ENCODE data around the gene CADPS. TPM values are rescaled to one million over a fixed set of nuclear protein-coding genes. Genes with fewer than 3 reads are reported as not detected.

Gene CADPS
- polyA plus RNA-seq, 1 of the 3 experiments (the other 2 are of a cell fraction): 5.8 TPM

GRCh38 chr3:62839748-62840147 is 35.5 kb downstream of the CADPS start:
- Histone ChIP-seq H3K4me1 (ENCODE audit: control insufficient read depth in 1 of 2, insufficient read depth in 2 of 2, low read depth in 1 of 2, low read length in 1 of 2) (no peaks in the 10 kb centered on the region; a peak in 1 of 4 replicates), H3K4me2 (no peak overlapping the region), H3K79me2 (ENCODE audit: insufficient read depth) (no peaks in the 10 kb centered on the region), H3K36me3 (replicated peaks in 1 of 2; ENCODE audit: control insufficient read depth in 1 of 2, insufficient read depth in 2 of 2, low read length in 1 of 2) (no peaks in the 10 kb centered on the region), H3K9me3 (no peaks in the 10 kb centered on the region), H3K9me2 (no peaks in the 10 kb centered on the region), H3K27me3 (ENCODE audit: insufficient read depth) (no peaks in the 10 kb centered on the region), H2AFZ (ENCODE audit: low read depth) (no peak overlapping the region), H3K27ac (ENCODE audit: low read depth in 2 of 2, low read length in 1 of 2) (no peak overlapping the region), H3K9ac (no peak overlapping the region), H3F3A (replicated peaks; ENCODE audit: insufficient read depth) (no peaks in the 10 kb centered on the region), H3K4me3 (ENCODE audit: low read depth in 2 of 2, low read length in 1 of 2) (no peak overlapping the region), H4K20me1 (ENCODE audit: insufficient read depth) (no peaks in the 10 kb centered on the region)
- WGBS (ENCODE audit: low lambda C conversion rate): 67% methylated on average over 1 of the region's 1 CpG
- CTCF ChIA-PET: interaction anchor here (1.4 kb wide), 1 partner anchor 173 kb away, joined by 3 read pairs; no protein-coding TSS in a partner anchor
- DNase-seq: no peak
- POLR2A ChIA-PET: no interaction called here
- TF ChIP-seq FOSL2 (IDR thresholded peaks at IDR 0.05; ENCODE audit: borderline replicate concordance, low read depth) (no peak), USF2 (IDR thresholded peaks at IDR 0.05; ENCODE audit: borderline replicate concordance, low read depth, low read length) (no peak), EZH2phosphoT487 (IDR thresholded peaks at IDR 0.05; ENCODE audit: borderline replicate concordance, low read depth) (no peak), JUND (IDR thresholded peaks at IDR 0.05) (no peak), RXRA (IDR thresholded peaks at IDR 0.05; ENCODE audit: borderline replicate concordance, low read depth) (no peak)
- TF ChIP-seq, protein P1, sequence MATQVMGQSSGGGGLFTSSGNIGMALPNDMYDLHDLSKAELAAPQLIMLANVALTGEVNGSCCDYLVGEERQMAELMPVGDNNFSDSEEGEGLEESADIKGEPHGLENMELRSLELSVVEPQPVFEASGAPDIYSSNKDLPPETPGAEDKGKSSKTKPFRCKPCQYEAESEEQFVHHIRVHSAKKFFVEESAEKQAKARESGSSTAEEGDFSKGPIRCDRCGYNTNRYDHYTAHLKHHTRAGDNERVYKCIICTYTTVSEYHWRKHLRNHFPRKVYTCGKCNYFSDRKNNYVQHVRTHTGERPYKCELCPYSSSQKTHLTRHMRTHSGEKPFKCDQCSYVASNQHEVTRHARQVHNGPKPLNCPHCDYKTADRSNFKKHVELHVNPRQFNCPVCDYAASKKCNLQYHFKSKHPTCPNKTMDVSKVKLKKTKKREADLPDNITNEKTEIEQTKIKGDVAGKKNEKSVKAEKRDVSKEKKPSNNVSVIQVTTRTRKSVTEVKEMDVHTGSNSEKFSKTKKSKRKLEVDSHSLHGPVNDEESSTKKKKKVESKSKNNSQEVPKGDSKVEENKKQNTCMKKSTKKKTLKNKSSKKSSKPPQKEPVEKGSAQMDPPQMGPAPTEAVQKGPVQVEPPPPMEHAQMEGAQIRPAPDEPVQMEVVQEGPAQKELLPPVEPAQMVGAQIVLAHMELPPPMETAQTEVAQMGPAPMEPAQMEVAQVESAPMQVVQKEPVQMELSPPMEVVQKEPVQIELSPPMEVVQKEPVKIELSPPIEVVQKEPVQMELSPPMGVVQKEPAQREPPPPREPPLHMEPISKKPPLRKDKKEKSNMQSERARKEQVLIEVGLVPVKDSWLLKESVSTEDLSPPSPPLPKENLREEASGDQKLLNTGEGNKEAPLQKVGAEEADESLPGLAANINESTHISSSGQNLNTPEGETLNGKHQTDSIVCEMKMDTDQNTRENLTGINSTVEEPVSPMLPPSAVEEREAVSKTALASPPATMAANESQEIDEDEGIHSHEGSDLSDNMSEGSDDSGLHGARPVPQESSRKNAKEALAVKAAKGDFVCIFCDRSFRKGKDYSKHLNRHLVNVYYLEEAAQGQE (IDR thresholded peaks at IDR 0.05; ENCODE audit: low read depth, low read length): no peak

DNA sequence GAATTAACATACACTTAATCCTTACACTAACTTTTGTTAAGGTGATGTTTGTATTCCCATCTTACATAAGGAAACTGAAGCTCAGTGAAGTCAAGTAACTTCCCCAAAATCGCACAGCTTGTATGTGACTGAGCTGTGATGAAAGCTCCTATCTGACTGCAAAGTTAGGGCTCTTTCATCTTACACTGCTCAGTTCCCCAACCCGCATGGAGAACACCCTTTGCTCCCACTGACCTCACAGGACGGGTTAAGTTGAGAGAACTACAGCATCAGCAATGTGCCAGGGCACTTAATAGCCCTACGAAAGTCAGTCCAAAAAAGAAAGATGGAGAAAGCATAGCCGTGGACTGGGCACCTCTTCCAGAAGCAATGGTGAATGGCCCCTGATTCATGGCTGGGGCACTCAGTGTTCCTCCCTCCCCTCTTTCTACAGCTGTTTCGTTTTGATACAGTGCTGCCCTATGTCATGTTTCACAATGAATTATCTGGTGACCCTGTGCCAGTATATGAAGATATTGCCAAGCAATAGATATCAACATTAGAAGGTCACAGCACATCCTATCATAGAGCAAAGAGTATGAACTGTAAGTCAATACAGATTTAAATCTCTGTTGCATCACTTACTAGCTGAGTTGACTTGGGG is 38.0 kb downstream of the CADPS start:
- H3K9ac ChIP-seq: no peak overlapping the region
- TF ChIP-seq GABPA (IDR thresholded peaks at IDR 0.05; ENCODE audit: low read depth): no peak
- TF ChIP-seq, protein P2, sequence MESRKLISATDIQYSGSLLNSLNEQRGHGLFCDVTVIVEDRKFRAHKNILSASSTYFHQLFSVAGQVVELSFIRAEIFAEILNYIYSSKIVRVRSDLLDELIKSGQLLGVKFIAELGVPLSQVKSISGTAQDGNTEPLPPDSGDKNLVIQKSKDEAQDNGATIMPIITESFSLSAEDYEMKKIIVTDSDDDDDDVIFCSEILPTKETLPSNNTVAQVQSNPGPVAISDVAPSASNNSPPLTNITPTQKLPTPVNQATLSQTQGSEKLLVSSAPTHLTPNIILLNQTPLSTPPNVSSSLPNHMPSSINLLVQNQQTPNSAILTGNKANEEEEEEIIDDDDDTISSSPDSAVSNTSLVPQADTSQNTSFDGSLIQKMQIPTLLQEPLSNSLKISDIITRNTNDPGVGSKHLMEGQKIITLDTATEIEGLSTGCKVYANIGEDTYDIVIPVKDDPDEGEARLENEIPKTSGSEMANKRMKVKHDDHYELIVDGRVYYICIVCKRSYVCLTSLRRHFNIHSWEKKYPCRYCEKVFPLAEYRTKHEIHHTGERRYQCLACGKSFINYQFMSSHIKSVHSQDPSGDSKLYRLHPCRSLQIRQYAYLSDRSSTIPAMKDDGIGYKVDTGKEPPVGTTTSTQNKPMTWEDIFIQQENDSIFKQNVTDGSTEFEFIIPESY (IDR thresholded peaks at IDR 0.05; ENCODE audit: borderline replicate concordance, low read depth): no peak
- TF ChIP-seq TEAD4 (IDR thresholded peaks at IDR 0.05; ENCODE audit: borderline replicate concordance, insufficient read depth): no peak
- TF ChIP-seq FOXM1 (IDR thresholded peaks at IDR 0.05; ENCODE audit: low read depth): no peak
- no peak for TF ChIP-seq SIN3A (IDR thresholded peaks at IDR 0.05; ENCODE audit: borderline replicate concordance, low read depth, low read length)
- TF ChIP-seq RCOR1 (IDR thresholded peaks at IDR 0.05; ENCODE audit: low read length): no peak
- TF ChIP-seq FOXJ3 (CRISPR knock-in tag; IDR thresholded peaks at IDR 0.05): no peak
- no peak for TF ChIP-seq ELF1 (IDR thresholded peaks at IDR 0.05)
- TF ChIP-seq MAX (IDR thresholded peaks at IDR 0.05; ENCODE audit: low read depth): no peak
- no peak for TF ChIP-seq EZH2phosphoT487 (IDR thresholded peaks at IDR 0.05; ENCODE audit: borderline replicate concordance, low read depth)
- no peak for TF ChIP-seq FOSL2 (IDR thresholded peaks at IDR 0.05; ENCODE audit: borderline replicate concordance, low read depth)
- no peak for TF ChIP-seq RXRA (IDR thresholded peaks at IDR 0.05; ENCODE audit: borderline replicate concordance, low read depth)
- TF ChIP-seq, protein P3, sequence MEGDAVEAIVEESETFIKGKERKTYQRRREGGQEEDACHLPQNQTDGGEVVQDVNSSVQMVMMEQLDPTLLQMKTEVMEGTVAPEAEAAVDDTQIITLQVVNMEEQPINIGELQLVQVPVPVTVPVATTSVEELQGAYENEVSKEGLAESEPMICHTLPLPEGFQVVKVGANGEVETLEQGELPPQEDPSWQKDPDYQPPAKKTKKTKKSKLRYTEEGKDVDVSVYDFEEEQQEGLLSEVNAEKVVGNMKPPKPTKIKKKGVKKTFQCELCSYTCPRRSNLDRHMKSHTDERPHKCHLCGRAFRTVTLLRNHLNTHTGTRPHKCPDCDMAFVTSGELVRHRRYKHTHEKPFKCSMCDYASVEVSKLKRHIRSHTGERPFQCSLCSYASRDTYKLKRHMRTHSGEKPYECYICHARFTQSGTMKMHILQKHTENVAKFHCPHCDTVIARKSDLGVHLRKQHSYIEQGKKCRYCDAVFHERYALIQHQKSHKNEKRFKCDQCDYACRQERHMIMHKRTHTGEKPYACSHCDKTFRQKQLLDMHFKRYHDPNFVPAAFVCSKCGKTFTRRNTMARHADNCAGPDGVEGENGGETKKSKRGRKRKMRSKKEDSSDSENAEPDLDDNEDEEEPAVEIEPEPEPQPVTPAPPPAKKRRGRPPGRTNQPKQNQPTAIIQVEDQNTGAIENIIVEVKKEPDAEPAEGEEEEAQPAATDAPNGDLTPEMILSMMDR (IDR thresholded peaks at IDR 0.05): no peak
- TF ChIP-seq POLR2AphosphoS5 (IDR thresholded peaks at IDR 0.05; ENCODE audit: low read depth, low read length): no peak
- no peak for TF ChIP-seq MXI1 (IDR thresholded peaks at IDR 0.05; ENCODE audit: low read depth, low read length)
- no peaks in the 10 kb centered on the region for H3K9me3 ChIP-seq
- no peak overlapping the region for H3K4me3 ChIP-seq (ENCODE audit: low read depth in 2 of 2, low read length in 1 of 2)
- no peaks in the 10 kb centered on the region for H3K36me3 ChIP-seq (replicated peaks in 1 of 2; ENCODE audit: control insufficient read depth in 1 of 2, insufficient read depth in 2 of 2, low read length in 1 of 2)
- H4K20me1 ChIP-seq (ENCODE audit: insufficient read depth): no peaks in the 10 kb centered on the region
- H3K4me1 ChIP-seq (ENCODE audit: control insufficient read depth in 1 of 2, insufficient read depth in 2 of 2, low read depth in 1 of 2, low read length in 1 of 2): no peaks in the 10 kb centered on the region; a peak in 1 of 4 replicates
- no peaks in the 10 kb centered on the region for H3K79me2 ChIP-seq (ENCODE audit: insufficient read depth)
- H3K4me2 ChIP-seq: no peak overlapping the region
- no peaks in the 10 kb centered on the region for H3K9me2 ChIP-seq
- DNase-seq: no peak
- ChIA-PET POLR2A (interaction anchor here (0.6 kb wide), 1 partner anchor 194 kb away, joined by 3 read pairs; no protein-coding TSS in a partner anchor), CTCF (interaction anchor here (0.6 to 1.4 kb wide), 5 partner anchors 13 to 395 kb away, joined by 3 read pairs; no protein-coding TSS in a partner anchor)
- H3K27ac ChIP-seq (ENCODE audit: low read depth in 2 of 2, low read length in 1 of 2): no peak overlapping the region
- no peaks in the 10 kb centered on the region for H3F3A ChIP-seq (replicated peaks; ENCODE audit: insufficient read depth)
- no peak overlapping the region for H2AFZ ChIP-seq (ENCODE audit: low read depth)
- 59% methylated on average over 6 of the region's 6 CpGs for WGBS (ENCODE audit: low lambda C conversion rate)
- H3K27me3 ChIP-seq (ENCODE audit: insufficient read depth): no peaks in the 10 kb centered on the region

All from SK-N-SH (cell line).